Measurements from ENCODE around the gene DLG2. TPM values are rescaled to one million over a fixed set of nuclear protein-coding genes. Genes with fewer than 3 reads are reported as not detected.

Gene DLG2
- total RNA-seq, 1 experiment from 2014 or later = 0.86 TPM

GRCh38 chr11:85558411-85558810 lies 68.7 kb downstream of the DLG2 start:
- no peak for DNase-seq (ENCODE audit: low spot score)

- DNase-seq (ENCODE audit: low spot score) = no peak
Measured at GRCh38 chr11:85551881-85552280, 75.3 kb downstream of the DLG2 start.

- DNase-seq (ENCODE audit: low spot score) = no peak
Measured at GRCh38 chr11:85541683-85542082, 85.5 kb downstream of the DLG2 start.

- no peak for DNase-seq (ENCODE audit: low spot score)
Measured at GRCh38 chr11:85540635-85541205, 86.4 kb downstream of the DLG2 start.

GRCh38 chr11:85540181-85540580 lies 87.0 kb downstream of the DLG2 start:
- DNase-seq (ENCODE audit: low spot score) = no peak

- no peak for DNase-seq (ENCODE audit: low spot score)
Measured at GRCh38 chr11:85539740-85540139, 87.4 kb downstream of the DLG2 start.

GRCh38 chr11:85539029-85539689 lies 88.0 kb downstream of the DLG2 start:
- DNase-seq (ENCODE audit: low spot score) = no peak

- DNase-seq (ENCODE audit: low spot score) = no peak
Measured at GRCh38 chr11:85536438-85536837, 90.7 kb downstream of the DLG2 start.

- no peak for DNase-seq (ENCODE audit: low spot score)
Measured at GRCh38 chr11:85534806-85535205, 92.3 kb downstream of the DLG2 start.

GRCh38 chr11:85531191-85531897 lies 95.8 kb downstream of the DLG2 start:
- no peak for DNase-seq (ENCODE audit: low spot score)

GRCh38 chr11:85530634-85531033 lies 96.5 kb downstream of the DLG2 start:
- no peak for DNase-seq (ENCODE audit: low spot score)

GRCh38 chr11:85526564-85526963 lies 100.6 kb downstream of the DLG2 start:
- DNase-seq (ENCODE audit: low spot score) = no peak

GRCh38 chr11:85525686-85526085 lies 101.5 kb downstream of the DLG2 start:
- DNase-seq (ENCODE audit: low spot score) = no peak

GRCh38 chr11:85517272-85517671 lies 109.9 kb downstream of the DLG2 start:
- DNase-seq (ENCODE audit: low spot score) = no peak

GRCh38 chr11:85495918-85496317 lies 131.2 kb downstream of the DLG2 start:
- DNase-seq (ENCODE audit: low spot score) = no peak

- peak; percentile 40 for DNase-seq (ENCODE audit: low spot score)
Measured at GRCh38 chr11:85494396-85494795, 132.7 kb downstream of the DLG2 start.

GRCh38 chr11:85485902-85486301 lies 141.2 kb downstream of the DLG2 start:
- no peak for DNase-seq (ENCODE audit: low spot score)

- DNase-seq (ENCODE audit: low spot score) = no peak
Measured at GRCh38 chr11:85483861-85484260, 143.3 kb downstream of the DLG2 start.

- DNase-seq (ENCODE audit: low spot score) = no peak
Measured at GRCh38 chr11:85481862-85482261, 145.3 kb downstream of the DLG2 start.

GRCh38 chr11:85475660-85476517 lies 151.3 kb downstream of the DLG2 start:
- DNase-seq (ENCODE audit: low spot score) = no peak

- DNase-seq (ENCODE audit: low spot score) = no peak
Measured at GRCh38 chr11:85472953-85473352, 154.2 kb downstream of the DLG2 start.

GRCh38 chr11:85464283-85464682 lies 162.9 kb downstream of the DLG2 start:
- DNase-seq (ENCODE audit: low spot score) = peak; percentile 22
